WTC11 (cell line): Measurements from ENCODE around the gene NPL. TPM values are rescaled to one million over a fixed set of nuclear protein-coding genes. Genes with fewer than 3 reads are reported as not detected.

ENCODE experiments used
- ATAC-seq: fragments of 200-7000 bp; cut with Tn5 transposase; 2 replicates; pipeline ENCODE4 v1.10.0; 2021; ENCODE audit warnings: mild to moderate bottlenecking, moderate library complexity
- CTCF ChIA-PET: fragments of 300-600 bp; sonication (Branson Sonifier 250); formaldehyde crosslinking; loops from one replicate; lab custom pipeline; 2021; ENCODE audit warnings: antibody characterized with exemption; lab: Charles Lee
- POLR2A ChIA-PET: fragments of 350-600 bp; sonication (Branson Sonifier 250); formaldehyde crosslinking; loops from one replicate; lab custom pipeline; 2021; ENCODE audit warnings: antibody characterized with exemption; lab: Charles Lee
- DNase-seq: peaks from one replicate; pipeline ENCODE4 v3.0.0; 2021; ENCODE audit warnings: low spot score
- H3K27ac Mint-ChIP-seq: 2 replicates; pipeline ENCODE4 v1.8.0; 2021; ENCODE audit warnings: mixed read lengths
- H3K27me3 Mint-ChIP-seq: 2 replicates; pipeline ENCODE4 v1.8.0; 2021; ENCODE audit warnings: low read depth, mild to moderate bottlenecking, moderate library complexity, mixed read lengths
- H3K36me3 Mint-ChIP-seq: 2 replicates; pipeline ENCODE4 v1.8.0; 2021; ENCODE audit warnings: mixed read lengths
- H3K4me1 Mint-ChIP-seq: 2 replicates; pipeline ENCODE4 v1.8.0; 2022; ENCODE audit warnings: mixed read lengths
- H3K4me3 Mint-ChIP-seq: 2 replicates; pipeline ENCODE4 v1.8.0; 2021; ENCODE audit warnings: mild to moderate bottlenecking, moderate library complexity, mixed read lengths
- H3K9me3 Mint-ChIP-seq: 2 replicates; pipeline ENCODE4 v1.8.0; 2021; ENCODE audit warnings: mixed read lengths
- ATF2 ChIP-seq: sonication (generic); formaldehyde crosslinking; IDR thresholded peaks from 2 replicates; pipeline ENCODE4 v1.8.1; 2022; ENCODE audit warnings: low read depth, missing genetic modification reagents, borderline replicate concordance
- ATF3 ChIP-seq: sonication (generic); formaldehyde crosslinking; conservative IDR thresholded peaks from 2 replicates; pipeline ENCODE4 v1.8.1; 2022; ENCODE audit warnings: mild to moderate bottlenecking, missing genetic modification reagents
- CREM ChIP-seq: sonication (generic); formaldehyde crosslinking; IDR thresholded peaks from 2 replicates; pipeline ENCODE4 v1.8.1; 2022; ENCODE audit warnings: mild to moderate bottlenecking, missing genetic modification reagents, moderate library complexity
- CTCF ChIP-seq: fragments of 200-600 bp; IDR thresholded peaks from 2 replicates; pipeline ENCODE4 v1.8.0; 2022; ENCODE audit warnings: antibody characterized with exemption
- ERG ChIP-seq: fragments of 250-450 bp; sonication (Bioruptor Pico); IDR thresholded peaks from 2 replicates; pipeline ENCODE4 v1.8.0; 2021; ENCODE audit warnings: mild to moderate bottlenecking
- GABPB1 ChIP-seq: sonication (generic); formaldehyde crosslinking; IDR thresholded peaks from 2 replicates; pipeline ENCODE4 v1.8.1; 2023; ENCODE audit warnings: mild to moderate bottlenecking, missing genetic modification reagents
- IRF1 ChIP-seq: sonication (generic); formaldehyde crosslinking; IDR thresholded peaks from 2 replicates; pipeline ENCODE4 v1.8.0; 2023; ENCODE audit warnings: missing genetic modification reagents
- JUN ChIP-seq: sonication (generic); formaldehyde crosslinking; IDR thresholded peaks from 2 replicates; pipeline ENCODE4 v1.8.0; 2023; ENCODE audit warnings: mild to moderate bottlenecking, missing genetic modification reagents
- MAX ChIP-seq: sonication (generic); formaldehyde crosslinking; IDR thresholded peaks from 2 replicates; pipeline ENCODE4 v1.8.0; 2022; ENCODE audit warnings: mild to moderate bottlenecking, missing genetic modification reagents
- MYBL2 ChIP-seq: sonication (generic); formaldehyde crosslinking; IDR thresholded peaks from 2 replicates; pipeline ENCODE4 v1.8.1; 2023; ENCODE audit warnings: mild to moderate bottlenecking, moderate library complexity, missing genetic modification reagents
- PREB ChIP-seq: sonication (generic); formaldehyde crosslinking; IDR thresholded peaks from 2 replicates; pipeline ENCODE4 v1.8.1; 2022; ENCODE audit warnings: mild to moderate bottlenecking, missing genetic modification reagents, moderate library complexity, borderline replicate concordance
- RELA ChIP-seq: sonication (generic); formaldehyde crosslinking; IDR thresholded peaks from 2 replicates; pipeline ENCODE4 v1.8.1; 2022; ENCODE audit warnings: missing genetic modification reagents, mild to moderate bottlenecking, borderline replicate concordance
- STAT6 ChIP-seq: sonication (generic); formaldehyde crosslinking; conservative IDR thresholded peaks from 2 replicates; pipeline ENCODE4 v1.8.1; 2023; ENCODE audit warnings: mild to moderate bottlenecking, low read depth, missing genetic modification reagents, moderate library complexity
- TP53 ChIP-seq: sonication (generic); formaldehyde crosslinking; IDR thresholded peaks from 2 replicates; pipeline ENCODE4 v1.8.1; 2023; ENCODE audit warnings: mild to moderate bottlenecking, missing genetic modification reagents
- ZNF512 ChIP-seq: sonication (generic); formaldehyde crosslinking; IDR thresholded peaks from 2 replicates; pipeline ENCODE4 v1.8.1; 2022; ENCODE audit warnings: missing genetic modification reagents, borderline replicate concordance
- ZNF671 ChIP-seq: fragments of 250-450 bp; sonication (Bioruptor Pico); IDR thresholded peaks from 2 replicates; pipeline ENCODE4 v1.8.0; 2021; ENCODE audit warnings: mild to moderate bottlenecking
- total RNA-seq: library from RNA; stranded (reverse); gene quantifications from 3 replicates; pipeline ENCODE4 v1.2.3, GENCODE V29; 2021

NPL gene
- total RNA-seq, 1 experiment from 2014 or later, result 3.6 TPM

- Mint-ChIP-seq H3K4me3 (no peak overlapping the region), H3K9me3 (peaks cover 16% of the 10 kb centered on the region), H3K27me3 (no peaks in the 10 kb centered on the region), H3K36me3 (peaks cover 13% of the 10 kb centered on the region), H3K4me1 (peaks cover 7% of the 10 kb centered on the region), H3K27ac (no peak overlapping the region)
- TF ChIP-seq CREM (CRISPR knock-in tag) (no peak), ERG (CRISPR knock-in tag) (no peak), JUN (CRISPR knock-in tag) (no peak), TP53 (CRISPR knock-in tag) (no peak), GABPB1 (no peak), CTCF (no peak), PREB (CRISPR knock-in tag) (no peak), ZNF671 (no peak)
- ATAC-seq, result no peak
- DNase-seq, result no peak
- POLR2A ChIA-PET, result no interaction called here
- CTCF ChIA-PET, result no interaction called here
Measured at GRCh38 chr1:182742780-182743179, 46.8 kb upstream of the NPL start.

- DNase-seq (peak; percentile 13), ATAC-seq (peak; percentile 47; the same call in 1 of the 2 replicates)
- no peak overlapping the region for H3K27ac Mint-ChIP-seq
- H3K4me3 Mint-ChIP-seq, result no peak overlapping the region
- H3K4me1 Mint-ChIP-seq, result peaks cover 8% of the 10 kb centered on the region; the same call in 1 of the 2 replicates
- no peaks in the 10 kb centered on the region for H3K36me3 Mint-ChIP-seq
- no peaks in the 10 kb centered on the region; the same call in 1 of the 2 replicates for H3K27me3 Mint-ChIP-seq
- ChIA-PET POLR2A (no interaction called here), CTCF (interaction anchor here (3.0 kb wide), 1 partner anchor 31 kb away, joined by 27 read pairs; no protein-coding TSS in a partner anchor)
- TF ChIP-seq CREM (CRISPR knock-in tag), result no peak
- TF ChIP-seq RELA (CRISPR knock-in tag), result no peak
- TF ChIP-seq MAX (CRISPR knock-in tag), result no peak
- no peaks in the 10 kb centered on the region for H3K9me3 Mint-ChIP-seq
Measured at GRCh38 chr1:182752077-182752988, 37.2 kb upstream of the NPL start.

GRCh38 chr1:182754087-182754486, 35.5 kb upstream of the NPL start:
- Mint-ChIP-seq H3K9me3 (no peaks in the 10 kb centered on the region), H3K27ac (no peak overlapping the region), H3K36me3 (no peaks in the 10 kb centered on the region), H3K27me3 (no peaks in the 10 kb centered on the region; the same call in 1 of the 2 replicates), H3K4me3 (no peak overlapping the region), H3K4me1 (peaks cover 8% of the 10 kb centered on the region; the same call in 1 of the 2 replicates)
- no peak for ATAC-seq
- no peak for DNase-seq
- ChIA-PET POLR2A (no interaction called here), CTCF (interaction anchor here (1.0 to 3.0 kb wide), 7 partner anchors 14 to 155 kb away, joined by 3 to 27 read pairs (median 3); no protein-coding TSS in a partner anchor)
- TF ChIP-seq MYBL2 (CRISPR knock-in tag), result no peak
- TF ChIP-seq STAT6, result no peak
- TF ChIP-seq ATF2 (CRISPR knock-in tag), result no peak
- no peak for TF ChIP-seq ATF3 (CRISPR knock-in tag)
- no peak for TF ChIP-seq ZNF512 (CRISPR knock-in tag)
- no peak for TF ChIP-seq ZNF671
- no peak for TF ChIP-seq RELA (CRISPR knock-in tag)
- TF ChIP-seq IRF1 (CRISPR knock-in tag), result no peak
